GM21576 (cell line): ENCODE data around the gene LARP4B.
A peak's percentile ranks its signal among the peaks of the same experiment; 100 is the strongest.

ENCODE experiments used
- ATAC-seq: cut with Tn5 transposase; IDR thresholded peaks from one replicate; pipeline ENCODE4 v1.9.1; 2021; ENCODE audit warnings: mild to moderate bottlenecking, moderate library complexity; ENCODE audit not compliant: unreplicated experiment

The LARP4B gene

GRCh38 chr10:836782-837181 is 94.7 kb downstream of the LARP4B start:
- ATAC-seq = no peak

GRCh38 chr10:834493-834892 is 97.0 kb downstream of the LARP4B start:
- ATAC-seq = no peak

GRCh38 chr10:829241-829640 is 102.3 kb downstream of the LARP4B start:
- no peak for ATAC-seq

GRCh38 chr10:828191-828590 is 103.3 kb downstream of the LARP4B start:
- ATAC-seq = no peak

GRCh38 chr10:824946-825345 is 106.6 kb downstream of the LARP4B start:
- no peak for ATAC-seq

- ATAC-seq = no peak
Measured at GRCh38 chr10:824497-824896, 107.0 kb downstream of the LARP4B start.

- ATAC-seq = peak; percentile 49
Measured at GRCh38 chr10:822661-823367, 108.7 kb downstream of the LARP4B start.

GRCh38 chr10:822197-822596 is 109.3 kb downstream of the LARP4B start:
- ATAC-seq = no peak

GRCh38 chr10:821322-821721 is 110.2 kb downstream of the LARP4B start:
- no peak for ATAC-seq

- ATAC-seq = no peak
Measured at GRCh38 chr10:819816-820215, 111.7 kb downstream of the LARP4B start.

- no peak for ATAC-seq
Measured at GRCh38 chr10:819326-819725, 112.2 kb downstream of the LARP4B start.

- ATAC-seq = no peak
Measured at GRCh38 chr10:818526-819220, 112.8 kb downstream of the LARP4B start.

- ATAC-seq = no peak
Measured at GRCh38 chr10:818010-818409, 113.5 kb downstream of the LARP4B start.

- ATAC-seq = no peak
Measured at GRCh38 chr10:817371-817770, 114.1 kb downstream of the LARP4B start.

GRCh38 chr10:816958-817357 is 114.5 kb downstream of the LARP4B start:
- no peak for ATAC-seq

GRCh38 chr10:816091-816477 is 115.4 kb downstream of the LARP4B start:
- ATAC-seq = no peak

- no peak for ATAC-seq
Measured at GRCh38 chr10:815338-816090, 116.0 kb downstream of the LARP4B start.

GRCh38 chr10:814536-815302 is 116.8 kb downstream of the LARP4B start:
- no peak for ATAC-seq

GRCh38 chr10:813286-813685 is 118.2 kb downstream of the LARP4B start:
- ATAC-seq = no peak

- no peak for ATAC-seq
Measured at GRCh38 chr10:812787-813186, 118.7 kb downstream of the LARP4B start.
